Hepatocyte (in vitro differentiated cells): ENCODE measurements around the gene NME2. TPM values are rescaled to one million over a fixed set of nuclear protein-coding genes. Genes with fewer than 3 reads are reported as not detected.
A peak's percentile ranks its signal among the peaks of the same experiment; 100 is the strongest.

Experiments used
- DNase-seq: peaks from one replicate; pipeline ENCODE4 v3.0.0-alpha.2; 2016; ENCODE audit warnings: low spot score
- H2AFZ ChIP-seq: fragments of 200-600 bp; sonication (generic); 2 replicates; pipeline ENCODE4 v1.6.0; 2016; ENCODE audit warnings: antibody characterized with exemption, mild to moderate bottlenecking
- H3K27ac ChIP-seq: fragments of 200-600 bp; sonication (generic); 2 replicates; pipeline ENCODE4 v1.5.1; 2016; ENCODE audit warnings: mild to moderate bottlenecking
- H3K27me3 ChIP-seq: fragments of 200-600 bp; sonication (generic); 2 replicates; pipeline ENCODE4 v1.6.1; 2016
- H3K36me3 ChIP-seq: fragments of 200-600 bp; sonication (generic); replicated peaks from 2 replicates; pipeline ENCODE4 v1.5.1; 2016; ENCODE audit warnings: low read depth; ENCODE audit not compliant: insufficient read depth
- H3K4me1 ChIP-seq: fragments of 200-600 bp; sonication (generic); 2 replicates; pipeline ENCODE4 v1.5.1; 2016; ENCODE audit warnings: mild to moderate bottlenecking, moderate library complexity; ENCODE audit not compliant: insufficient read depth
- H3K4me2 ChIP-seq: fragments of 200-600 bp; sonication (generic); 2 replicates; pipeline ENCODE4 v1.6.0; 2016
- H3K4me3 ChIP-seq: fragments of 200-600 bp; sonication (generic); 2 replicates; pipeline ENCODE4 v1.5.1; 2016; ENCODE audit warnings: mild to moderate bottlenecking
- H3K79me2 ChIP-seq: fragments of 200-600 bp; sonication (generic); 2 replicates; pipeline ENCODE4 v1.6.0; 2017; ENCODE audit warnings: mild to moderate bottlenecking
- H3K9me2 ChIP-seq: fragments of 200-600 bp; sonication (generic); replicated peaks from 2 replicates; pipeline ENCODE4 v1.6.0; 2017; ENCODE audit warnings: mild to moderate bottlenecking; ENCODE audit not compliant: insufficient read depth
- H3K9me3 ChIP-seq: fragments of 200-600 bp; sonication (generic); 2 replicates; pipeline ENCODE4 v1.5.1; 2016; ENCODE audit warnings: low read depth, mild to moderate bottlenecking
- H4K20me1 ChIP-seq: fragments of 200-600 bp; sonication (generic); 2 replicates; pipeline ENCODE4 v1.6.0; 2016; ENCODE audit warnings: mild to moderate bottlenecking; ENCODE audit not compliant: insufficient read depth, poor library complexity, severe bottlenecking
- CTCF ChIP-seq: fragments of 200-600 bp; sonication (generic); IDR thresholded peaks from 2 replicates; pipeline ENCODE4 v1.5.1; 2016; ENCODE audit warnings: antibody characterized with exemption, mild to moderate bottlenecking; ENCODE audit not compliant: poor library complexity
- EZH2 ChIP-seq: fragments of 200-600 bp; sonication (generic); IDR thresholded peaks from 2 replicates; pipeline ENCODE4 v1.6.1; 2016; ENCODE audit warnings: antibody characterized with exemption, mild to moderate bottlenecking, borderline replicate concordance
- EZH2phosphoT487 ChIP-seq: fragments of 200-600 bp; sonication (generic); IDR thresholded peaks from one replicate; pipeline ENCODE4 v1.6.1; 2018; ENCODE audit warnings: antibody characterized with exemption, mild to moderate bottlenecking, low read depth, moderate library complexity; ENCODE audit not compliant: unreplicated experiment, severe bottlenecking
- WGBS: methylation state at CpG from one replicate; pipeline ENCODE4 v1.1.6; 2016; ENCODE audit warnings: low lambda C conversion rate; ENCODE audit errors: missing lambda C conversion rate; 5-methylcytosine and 5-hydroxymethylcytosine counted together
- polyA plus RNA-seq: library from polyadenylated mRNA; unstranded; fragments of >200 nt; fragmentation: Nextera tagmentation; extraction: Ambion mirVana; gene quantifications from 2 replicates; pipeline ENCODE4 v1.2.1, GENCODE V29; 2016
- total RNA-seq: library from RNA; depleted of rRNA; stranded (reverse); fragments of >200 nt; gene quantifications from 2 replicates; pipeline ENCODE4 v1.2.3, GENCODE V29; 2014

Gene NME2
- total and polyA plus RNA-seq, 2 experiments from 2014 or later, result 290 to 531 TPM

GRCh38 chr17:51124640-51125503 is 41.3 kb upstream of the NME2 start:
- H3K27me3 ChIP-seq, result no peaks in the 10 kb centered on the region
- no peaks in the 10 kb centered on the region for H3K9me2 ChIP-seq
- H3K9me3 ChIP-seq, result no peaks in the 10 kb centered on the region
- H3K27ac ChIP-seq, result peak overlapping the region; percentile 95
- H3K4me1 ChIP-seq, result peaks cover 16% of the 10 kb centered on the region
- TF ChIP-seq EZH2, result no peak
- TF ChIP-seq CTCF, result no peak
- no peak for TF ChIP-seq EZH2phosphoT487
- WGBS, result 82% methylated on average over 5 of the region's 5 CpGs
- H3K4me3 ChIP-seq, result no peak overlapping the region
- DNase-seq, result no peak
- H2AFZ ChIP-seq, result no peak overlapping the region
- peak overlapping the region; percentile 26 for H3K4me2 ChIP-seq
- H4K20me1 ChIP-seq, result no peaks in the 10 kb centered on the region
- peaks cover 7% of the 10 kb centered on the region for H3K79me2 ChIP-seq
- H3K36me3 ChIP-seq, result no peaks in the 10 kb centered on the region

- peaks cover 13% of the 10 kb centered on the region for H3K4me1 ChIP-seq
- no peak overlapping the region for H3K4me2 ChIP-seq
Observed at GRCh38 chr17:51128076-51128475, 38.1 kb upstream of the NME2 start.

GRCh38 chr17:51132964-51133319 is 33.3 kb upstream of the NME2 start:
- peak overlapping the region; percentile 84 for H3K27ac ChIP-seq
- no peaks in the 10 kb centered on the region for H3K9me3 ChIP-seq
- no peaks in the 10 kb centered on the region for H3K9me2 ChIP-seq
- no peaks in the 10 kb centered on the region for H3K27me3 ChIP-seq
- H3K4me2 ChIP-seq, result peak overlapping the region; percentile 11
- DNase-seq, result no peak
- no peaks in the 10 kb centered on the region for H3K36me3 ChIP-seq
- H3K79me2 ChIP-seq, result no peaks in the 10 kb centered on the region
- H3K4me1 ChIP-seq, result peaks cover 6% of the 10 kb centered on the region
- no peak overlapping the region for H3K4me3 ChIP-seq
- H4K20me1 ChIP-seq, result no peaks in the 10 kb centered on the region
- H2AFZ ChIP-seq, result no peak overlapping the region
- TF ChIP-seq EZH2phosphoT487 (no peak), EZH2 (no peak), CTCF (no peak)

More at GRCh38 chr17:51128076-51128475, 38.1 kb upstream of the NME2 start:
- no peak for DNase-seq
- WGBS, result 91% methylated on average over 3 of the region's 3 CpGs
- no peaks in the 10 kb centered on the region for H3K36me3 ChIP-seq
- no peaks in the 10 kb centered on the region for H3K9me3 ChIP-seq
- no peak overlapping the region for H3K4me3 ChIP-seq
- TF ChIP-seq CTCF (no peak), EZH2phosphoT487 (no peak), EZH2 (no peak)
- no peaks in the 10 kb centered on the region for H3K27me3 ChIP-seq
- H4K20me1 ChIP-seq, result no peaks in the 10 kb centered on the region
- H3K27ac ChIP-seq, result no peak overlapping the region
- no peaks in the 10 kb centered on the region for H3K9me2 ChIP-seq
- no peak overlapping the region for H2AFZ ChIP-seq
- no peaks in the 10 kb centered on the region for H3K79me2 ChIP-seq
